ENCODE results near the gene SLC19A1. TPM values are rescaled to one million over a fixed set of nuclear protein-coding genes. Genes with fewer than 3 reads are reported as not detected.

Gene SLC19A1
- polyA plus RNA-seq, 3 donors = 25.0 to 53.0 (median 39.9) TPM

- H3K4me1 ChIP-seq (ENCODE audit: control insufficient read depth in 1 of 2, insufficient read depth in 2 of 2, low read length in 2 of 2) = peaks cover 20 to 22% of the 10 kb centered on the region in 2 donors
- intact Hi-C loops (cut with micrococcal nuclease) = loop anchor here (2.0 to 10.0 kb wide), 5 partner anchors 35 to 262 kb away; partner anchors contain the start of gene PCBP3 (in 1 of the 2)
- Mint-ChIP-seq H3K4me1 (peaks cover 18% of the 10 kb centered on the region), H3K27me3 (ENCODE audit: low read depth in 3 of 3) (peaks cover 7 to 22% (median 9%) of the 10 kb centered on the region in 3 donors), H3K9me3 (peaks cover 0 to 3% (median 0%) of the 10 kb centered on the region in 7 donors), H3K27ac (peak overlapping the region in 1 of 7 donors; percentile 15), H3K36me3 (no peaks in the 10 kb centered on the region), H3K4me3 (no peak overlapping the region)
- H3K36me3 ChIP-seq (replicated peaks in 1 of 2; ENCODE audit: control insufficient read depth in 1 of 2, insufficient read depth in 2 of 2, low read length in 2 of 2) = no peaks in the 10 kb centered on the region
- no peaks in the 10 kb centered on the region for H3K27me3 ChIP-seq (ENCODE audit: control insufficient read depth in 2 of 2, insufficient read depth in 2 of 2, low read length in 2 of 2)
- no peak for DNase-seq
- TF ChIP-seq CTCF (IDR thresholded peaks at IDR 0.05) = no peak
- no peaks in the 10 kb centered on the region for H4K20me1 ChIP-seq (ENCODE audit: insufficient read depth, low read length)
- no peak overlapping the region for H3K9ac ChIP-seq (ENCODE audit: insufficient read depth, low read length, poor library complexity, severe bottlenecking)
- H3K27ac ChIP-seq (ENCODE audit: low read depth in 1 of 2, low read length in 2 of 2) = no peak overlapping the region
- 89% methylated on average over 33 of the region's 33 CpGs for WGBS (ENCODE audit: insufficient coverage)
- H3K4me3 ChIP-seq (replicated peaks in 1 of 3; ENCODE audit: low read depth in 2 of 3, low read length in 3 of 3) = no peak overlapping the region
- peaks cover 12% of the 10 kb centered on the region for H3K79me2 ChIP-seq (ENCODE audit: insufficient read depth, low read length)
- H2AFZ ChIP-seq (ENCODE audit: insufficient read depth, low read depth, low read length, poor library complexity, severe bottlenecking) = no peak overlapping the region
- no peak overlapping the region for H3K4me2 ChIP-seq (replicated peaks; ENCODE audit: extremely low read depth, low read length, poor library complexity, severe bottlenecking)
- no peaks in the 10 kb centered on the region for H3K9me3 ChIP-seq (replicated peaks in 1 of 2; ENCODE audit: control insufficient read depth in 1 of 2, insufficient read depth in 1 of 2, low read length in 2 of 2)
These were observed 14.7 kb upstream of the SLC19A1 start for GRCh38 chr21:45556645-45557615.

- Histone ChIP-seq H3K79me2 (ENCODE audit: insufficient read depth, low read length) (peaks cover 12% of the 10 kb centered on the region), H3K36me3 (replicated peaks in 1 of 2; ENCODE audit: control insufficient read depth in 1 of 2, insufficient read depth in 2 of 2, low read length in 2 of 2) (no peaks in the 10 kb centered on the region), H3K27me3 (ENCODE audit: control insufficient read depth in 2 of 2, insufficient read depth in 2 of 2, low read length in 2 of 2) (no peaks in the 10 kb centered on the region), H3K4me2 (replicated peaks; ENCODE audit: extremely low read depth, low read length, poor library complexity, severe bottlenecking) (no peak overlapping the region), H3K4me3 (replicated peaks in 1 of 3; ENCODE audit: low read depth in 2 of 3, low read length in 3 of 3) (no peak overlapping the region), H3K27ac (ENCODE audit: low read depth in 1 of 2, low read length in 2 of 2) (no peak overlapping the region), H4K20me1 (ENCODE audit: insufficient read depth, low read length) (no peaks in the 10 kb centered on the region), H3K9me3 (replicated peaks in 1 of 2; ENCODE audit: control insufficient read depth in 1 of 2, insufficient read depth in 1 of 2, low read length in 2 of 2) (no peaks in the 10 kb centered on the region), H3K4me1 (ENCODE audit: control insufficient read depth in 1 of 2, insufficient read depth in 2 of 2, low read length in 2 of 2) (peaks cover 26 to 28% of the 10 kb centered on the region in 2 donors), H2AFZ (ENCODE audit: insufficient read depth, low read depth, low read length, poor library complexity, severe bottlenecking) (no peak overlapping the region), H3K9ac (ENCODE audit: insufficient read depth, low read length, poor library complexity, severe bottlenecking) (no peak overlapping the region)
- Mint-ChIP-seq H3K4me3 (no peak overlapping the region), H3K4me1 (peaks cover 25% of the 10 kb centered on the region), H3K9me3 (peaks cover 0 to 3% (median 0%) of the 10 kb centered on the region in 7 donors), H3K27me3 (ENCODE audit: low read depth in 3 of 3) (peaks cover 6 to 19% (median 6%) of the 10 kb centered on the region in 3 donors), H3K36me3 (no peaks in the 10 kb centered on the region), H3K27ac (peak overlapping the region in 1 of 7 donors; percentile 90)
- no peak for DNase-seq
- WGBS (ENCODE audit: insufficient coverage) = 58% methylated on average over 4 of the region's 12 CpGs
- TF ChIP-seq CTCF (IDR thresholded peaks at IDR 0.05) = peak; percentile 51
- intact Hi-C loops (cut with micrococcal nuclease) = loop anchor here (2.0 to 10.0 kb wide), 5 partner anchors 36 to 263 kb away; partner anchors contain the start of gene PCBP3 (in 1 of the 2)
These were observed 14.0 kb upstream of the SLC19A1 start for GRCh38 chr21:45556302-45556644.
